ENCODE data around the gene SPDEF. TPM values are rescaled to one million over a fixed set of nuclear protein-coding genes. Genes with fewer than 3 reads are reported as not detected.

The SPDEF gene
- total and polyA plus RNA-seq, 2 of the 13 experiments (the other 11 are each of a cell fraction or from before 2014, with no cell fraction given) = not detected

DNA sequence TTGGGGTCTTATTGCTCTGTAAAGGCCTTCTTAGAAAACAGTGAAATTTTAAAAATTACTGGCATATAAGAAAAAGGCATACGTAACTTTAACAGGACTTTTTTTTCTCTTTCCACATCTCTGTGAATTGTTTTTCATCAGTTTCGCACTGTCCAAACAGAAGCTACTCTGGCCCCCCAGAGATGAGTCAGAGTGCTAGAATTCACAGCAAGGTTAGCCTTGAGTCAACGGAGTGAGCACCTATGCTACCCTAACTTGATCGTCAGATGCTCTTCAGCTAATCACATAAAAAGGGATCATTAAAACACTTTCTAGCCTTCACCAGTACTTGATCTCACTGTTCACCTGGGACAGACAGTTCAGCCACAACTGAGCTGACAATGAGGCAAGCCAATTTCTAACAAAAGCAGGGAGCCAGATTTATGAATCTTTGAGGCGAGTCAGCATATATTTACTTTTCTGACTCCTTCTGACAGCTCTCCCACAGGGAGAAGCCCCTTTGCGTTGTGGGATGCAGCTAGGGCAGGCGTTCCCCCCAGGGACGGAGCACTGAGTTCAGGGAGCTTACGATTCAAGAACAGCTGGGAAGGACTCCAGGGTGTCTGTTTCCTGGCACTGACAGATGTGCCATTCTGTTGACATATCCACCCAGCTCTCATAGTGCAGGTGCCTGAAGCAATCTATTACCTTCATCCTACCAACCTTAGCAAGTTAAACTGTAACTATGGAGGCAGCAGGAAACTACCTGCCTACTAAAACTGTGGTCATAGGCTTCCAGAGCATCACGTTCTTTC, 46.4 kb upstream of the SPDEF start (continued):
- TF ChIP-seq, protein P1, sequence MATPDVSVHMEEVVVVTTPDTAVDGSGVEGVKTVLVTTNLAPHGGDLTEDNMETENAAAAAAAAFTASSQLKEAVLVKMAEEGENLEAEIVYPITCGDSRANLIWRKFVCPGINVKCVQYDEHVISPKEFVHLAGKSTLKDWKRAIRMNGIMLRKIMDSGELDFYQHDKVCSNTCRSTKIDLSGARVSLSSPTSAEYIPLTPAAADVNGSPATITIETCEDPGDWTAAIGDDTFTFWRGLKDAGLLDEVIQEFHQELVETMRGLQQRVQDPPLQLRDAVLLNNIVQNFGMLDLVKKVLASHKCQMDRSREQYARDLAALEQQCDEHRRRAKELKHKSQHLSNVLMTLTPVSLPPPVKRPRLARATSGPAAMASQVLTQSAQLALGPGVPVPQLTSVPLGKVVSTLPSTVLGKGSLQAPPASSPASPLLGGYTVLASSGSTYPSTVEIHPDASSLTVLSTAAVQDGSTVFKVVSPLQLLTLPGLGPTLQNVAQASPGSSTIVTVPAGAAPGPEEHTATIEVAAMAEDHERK (CRISPR knock-in tag; IDR thresholded peaks at IDR 0.05; ENCODE audit: low read depth) = no peak
- peak; percentile 12; the same call in 1 of the 2 replicates for TF ChIP-seq ZNF501 (CRISPR knock-in tag; IDR thresholded peaks at IDR 0.05)
- no peak for TF ChIP-seq MZF1 (CRISPR knock-in tag; IDR thresholded peaks at IDR 0.05; ENCODE audit: borderline replicate concordance)
- no peak for TF ChIP-seq GATAD1 (CRISPR knock-in tag; IDR thresholded peaks at IDR 0.05)
- no peak for TF ChIP-seq SP140L (CRISPR knock-in tag; IDR thresholded peaks at IDR 0.05; ENCODE audit: borderline replicate concordance)
- TF ChIP-seq STAG1 (CRISPR knock-in tag; IDR thresholded peaks at IDR 0.05) = peak; percentile 16; the same call in 1 of the 2 replicates
- no peak for TF ChIP-seq MYC (CRISPR knock-in tag; IDR thresholded peaks at IDR 0.05; ENCODE audit: borderline replicate concordance)
- TF ChIP-seq, protein P2, sequence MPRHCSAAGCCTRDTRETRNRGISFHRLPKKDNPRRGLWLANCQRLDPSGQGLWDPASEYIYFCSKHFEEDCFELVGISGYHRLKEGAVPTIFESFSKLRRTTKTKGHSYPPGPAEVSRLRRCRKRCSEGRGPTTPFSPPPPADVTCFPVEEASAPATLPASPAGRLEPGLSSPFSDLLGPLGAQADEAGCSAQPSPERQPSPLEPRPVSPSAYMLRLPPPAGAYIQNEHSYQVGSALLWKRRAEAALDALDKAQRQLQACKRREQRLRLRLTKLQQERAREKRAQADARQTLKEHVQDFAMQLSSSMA (CRISPR knock-in tag; IDR thresholded peaks at IDR 0.05) = peak; percentile 76; the same call in 1 of the 2 replicates
- TF ChIP-seq ESRRA (CRISPR knock-in tag; IDR thresholded peaks at IDR 0.05; ENCODE audit: low read depth) = no peak
- TF ChIP-seq ZNF773 (CRISPR knock-in tag; IDR thresholded peaks at IDR 0.05; ENCODE audit: borderline replicate concordance) = no peak
- TF ChIP-seq, protein P3, sequence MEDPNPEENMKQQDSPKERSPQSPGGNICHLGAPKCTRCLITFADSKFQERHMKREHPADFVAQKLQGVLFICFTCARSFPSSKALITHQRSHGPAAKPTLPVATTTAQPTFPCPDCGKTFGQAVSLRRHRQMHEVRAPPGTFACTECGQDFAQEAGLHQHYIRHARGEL (CRISPR knock-in tag; IDR thresholded peaks at IDR 0.05) = 0 out of 2 replicates have a peak, but pooled peaks have one; percentile 39
- TF ChIP-seq, protein P4, sequence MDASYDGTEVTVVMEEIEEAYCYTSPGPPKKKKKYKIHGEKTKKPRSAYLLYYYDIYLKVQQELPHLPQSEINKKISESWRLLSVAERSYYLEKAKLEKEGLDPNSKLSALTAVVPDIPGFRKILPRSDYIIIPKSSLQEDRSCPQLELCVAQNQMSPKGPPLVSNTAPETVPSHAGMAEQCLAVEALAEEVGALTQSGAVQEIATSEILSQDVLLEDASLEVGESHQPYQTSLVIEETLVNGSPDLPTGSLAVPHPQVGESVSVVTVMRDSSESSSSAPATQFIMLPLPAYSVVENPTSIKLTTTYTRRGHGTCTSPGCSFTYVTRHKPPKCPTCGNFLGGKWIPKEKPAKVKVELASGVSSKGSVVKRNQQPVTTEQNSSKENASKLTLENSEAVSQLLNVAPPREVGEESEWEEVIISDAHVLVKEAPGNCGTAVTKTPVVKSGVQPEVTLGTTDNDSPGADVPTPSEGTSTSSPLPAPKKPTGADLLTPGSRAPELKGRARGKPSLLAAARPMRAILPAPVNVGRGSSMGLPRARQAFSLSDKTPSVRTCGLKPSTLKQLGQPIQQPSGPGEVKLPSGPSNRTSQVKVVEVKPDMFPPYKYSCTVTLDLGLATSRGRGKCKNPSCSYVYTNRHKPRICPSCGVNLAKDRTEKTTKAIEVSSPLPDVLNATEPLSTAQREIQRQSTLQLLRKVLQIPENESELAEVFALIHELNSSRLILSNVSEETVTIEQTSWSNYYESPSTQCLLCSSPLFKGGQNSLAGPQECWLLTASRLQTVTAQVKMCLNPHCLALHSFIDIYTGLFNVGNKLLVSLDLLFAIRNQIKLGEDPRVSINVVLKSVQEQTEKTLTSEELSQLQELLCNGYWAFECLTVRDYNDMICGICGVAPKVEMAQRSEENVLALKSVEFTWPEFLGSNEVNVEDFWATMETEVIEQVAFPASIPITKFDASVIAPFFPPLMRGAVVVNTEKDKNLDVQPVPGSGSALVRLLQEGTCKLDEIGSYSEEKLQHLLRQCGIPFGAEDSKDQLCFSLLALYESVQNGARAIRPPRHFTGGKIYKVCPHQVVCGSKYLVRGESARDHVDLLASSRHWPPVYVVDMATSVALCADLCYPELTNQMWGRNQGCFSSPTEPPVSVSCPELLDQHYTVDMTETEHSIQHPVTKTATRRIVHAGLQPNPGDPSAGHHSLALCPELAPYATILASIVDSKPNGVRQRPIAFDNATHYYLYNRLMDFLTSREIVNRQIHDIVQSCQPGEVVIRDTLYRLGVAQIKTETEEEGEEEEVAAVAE (CRISPR knock-in tag; IDR thresholded peaks at IDR 0.05; ENCODE audit: borderline replicate concordance) = peak; percentile 23; the same call in 1 of the 2 replicates
- TF ChIP-seq, protein P5, sequence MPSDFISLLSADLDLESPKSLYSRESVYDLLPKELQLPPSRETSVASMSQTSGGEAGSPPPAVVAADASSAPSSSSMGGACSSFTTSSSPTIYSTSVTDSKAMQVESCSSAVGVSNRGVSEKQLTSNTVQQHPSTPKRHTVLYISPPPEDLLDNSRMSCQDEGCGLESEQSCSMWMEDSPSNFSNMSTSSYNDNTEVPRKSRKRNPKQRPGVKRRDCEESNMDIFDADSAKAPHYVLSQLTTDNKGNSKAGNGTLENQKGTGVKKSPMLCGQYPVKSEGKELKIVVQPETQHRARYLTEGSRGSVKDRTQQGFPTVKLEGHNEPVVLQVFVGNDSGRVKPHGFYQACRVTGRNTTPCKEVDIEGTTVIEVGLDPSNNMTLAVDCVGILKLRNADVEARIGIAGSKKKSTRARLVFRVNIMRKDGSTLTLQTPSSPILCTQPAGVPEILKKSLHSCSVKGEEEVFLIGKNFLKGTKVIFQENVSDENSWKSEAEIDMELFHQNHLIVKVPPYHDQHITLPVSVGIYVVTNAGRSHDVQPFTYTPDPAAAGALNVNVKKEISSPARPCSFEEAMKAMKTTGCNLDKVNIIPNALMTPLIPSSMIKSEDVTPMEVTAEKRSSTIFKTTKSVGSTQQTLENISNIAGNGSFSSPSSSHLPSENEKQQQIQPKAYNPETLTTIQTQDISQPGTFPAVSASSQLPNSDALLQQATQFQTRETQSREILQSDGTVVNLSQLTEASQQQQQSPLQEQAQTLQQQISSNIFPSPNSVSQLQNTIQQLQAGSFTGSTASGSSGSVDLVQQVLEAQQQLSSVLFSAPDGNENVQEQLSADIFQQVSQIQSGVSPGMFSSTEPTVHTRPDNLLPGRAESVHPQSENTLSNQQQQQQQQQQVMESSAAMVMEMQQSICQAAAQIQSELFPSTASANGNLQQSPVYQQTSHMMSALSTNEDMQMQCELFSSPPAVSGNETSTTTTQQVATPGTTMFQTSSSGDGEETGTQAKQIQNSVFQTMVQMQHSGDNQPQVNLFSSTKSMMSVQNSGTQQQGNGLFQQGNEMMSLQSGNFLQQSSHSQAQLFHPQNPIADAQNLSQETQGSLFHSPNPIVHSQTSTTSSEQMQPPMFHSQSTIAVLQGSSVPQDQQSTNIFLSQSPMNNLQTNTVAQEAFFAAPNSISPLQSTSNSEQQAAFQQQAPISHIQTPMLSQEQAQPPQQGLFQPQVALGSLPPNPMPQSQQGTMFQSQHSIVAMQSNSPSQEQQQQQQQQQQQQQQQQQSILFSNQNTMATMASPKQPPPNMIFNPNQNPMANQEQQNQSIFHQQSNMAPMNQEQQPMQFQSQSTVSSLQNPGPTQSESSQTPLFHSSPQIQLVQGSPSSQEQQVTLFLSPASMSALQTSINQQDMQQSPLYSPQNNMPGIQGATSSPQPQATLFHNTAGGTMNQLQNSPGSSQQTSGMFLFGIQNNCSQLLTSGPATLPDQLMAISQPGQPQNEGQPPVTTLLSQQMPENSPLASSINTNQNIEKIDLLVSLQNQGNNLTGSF (CRISPR knock-in tag; IDR thresholded peaks at IDR 0.05) = no peak
- TF ChIP-seq, protein P6, sequence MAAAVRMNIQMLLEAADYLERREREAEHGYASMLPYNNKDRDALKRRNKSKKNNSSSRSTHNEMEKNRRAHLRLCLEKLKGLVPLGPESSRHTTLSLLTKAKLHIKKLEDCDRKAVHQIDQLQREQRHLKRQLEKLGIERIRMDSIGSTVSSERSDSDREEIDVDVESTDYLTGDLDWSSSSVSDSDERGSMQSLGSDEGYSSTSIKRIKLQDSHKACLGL (CRISPR knock-in tag; IDR thresholded peaks at IDR 0.05) = no peak

Measured in HepG2 (cell line).